HCT116 (cell line): ENCODE results near the gene AMZ1. TPM values are rescaled to one million over a fixed set of nuclear protein-coding genes. Genes with fewer than 3 reads are reported as not detected.

Experiments used
- ATAC-seq: fragments of 200-7000 bp; cut with Tn5 transposase; 2 replicates; pipeline ENCODE4 v1.9.1; 2020; ENCODE audit warnings: mild to moderate bottlenecking, moderate library complexity
- BruUV-seq: library from RNA; stranded (reverse); fragments of 400-500 nt; replicated peaks from 2 replicates; lab custom pipeline; 2021; lab: Mats Ljungman, UMichigan
- CTCF ChIA-PET: fragments of 300-600 bp; sonication (Branson Sonifier 250); formaldehyde crosslinking; loops from one replicate; lab custom pipeline; 2021; ENCODE audit warnings: antibody characterized with exemption; lab: Charles Lee
- POLR2A ChIA-PET: fragments of 300-600, 350-600 bp; sonication (Branson Sonifier 250); formaldehyde crosslinking; loops from one replicate; lab custom pipeline; 2021; ENCODE audit warnings: antibody characterized with exemption; lab: Charles Lee
- RAD21 ChIA-PET, 2 experiments: fragments of 300-600 bp; sonication (Branson Sonifier 250); formaldehyde crosslinking; loops; one replicate each; lab custom pipeline; 2023; ENCODE audit warnings: low total read pairs in 2 of 2; ENCODE audit not compliant: uncharacterized antibody in 2 of 2, unreplicated experiment in 2 of 2, low non-redundant PET in 1 of 2; lab: Charles Lee
- DNase-seq: peaks from one replicate; pipeline ENCODE4 v3.0.0-alpha.2; 2010; ENCODE audit warnings: low read depth, low spot score
- H2AFZ ChIP-seq: fragments of 200-600 bp; shearing (Covaris generic), sonication (generic); 2 replicates; pipeline ENCODE4 v1.6.1; 2017; ENCODE audit warnings: low read depth, mixed run types, mixed read lengths, antibody characterized with exemption, low read length; ENCODE audit not compliant: poor library complexity, severe bottlenecking
- H3K27ac ChIP-seq: 2 replicates; pipeline ENCODE4 v1.5.1; 2012; ENCODE audit warnings: low read depth, low read length
- H3K27me3 ChIP-seq: fragments of 200-600 bp; sonication (generic); 2 replicates; pipeline ENCODE4 v1.6.1; 2016; ENCODE audit warnings: mixed run types, low read length, mixed read lengths; ENCODE audit not compliant: insufficient read depth
- H3K36me3 ChIP-seq, 2 experiments: fragments of 200-500 bp in 1 of 2; fragments of 200-600 bp in 1 of 2; sonication (Bioruptor generic) in 1 of 2; sonication (generic) in 1 of 2; 2 replicates each; pipeline versions ENCODE4 v1.5.1 to v1.6.1; 2014 to 2016; ENCODE audit warnings: low read length in 2 of 2, inconsistent platforms in 1 of 2, mixed read lengths in 1 of 2, mixed run types in 1 of 2; ENCODE audit not compliant: insufficient read depth in 2 of 2, control insufficient read depth in 1 of 2
- H3K4me1 ChIP-seq, 2 experiments: fragments of 200-600 bp in 1 of 2; sonication (generic) in 1 of 2; 2 replicates each; pipeline versions ENCODE4 v1.5.1 to v1.6.1; 2012 to 2017; ENCODE audit warnings: low read length in 2 of 2, inconsistent platforms in 1 of 2, mild to moderate bottlenecking in 1 of 2, mixed read lengths in 1 of 2, mixed run types in 1 of 2, moderate library complexity in 1 of 2; ENCODE audit not compliant: insufficient read depth in 2 of 2, control insufficient read depth in 1 of 2
- H3K4me2 ChIP-seq: fragments of 200-600 bp; sonication (generic); 2 replicates; pipeline ENCODE4 v1.6.1; 2017; ENCODE audit warnings: mixed run types, low read length, mixed read lengths
- H3K4me3 ChIP-seq, 2 experiments: fragments of 200-600 bp in 1 of 2; sonication (generic) in 1 of 2; replicated peaks in 1 of 2; 2 replicates each; pipeline ENCODE4 v1.5.1; 2011 to 2016; ENCODE audit warnings: low read length in 2 of 2, control low read depth in 1 of 2, low read depth in 1 of 2, mild to moderate bottlenecking in 1 of 2, mixed read lengths in 1 of 2, mixed run types in 1 of 2
- H3K79me2 ChIP-seq: fragments of 200-600 bp; sonication (generic); 2 replicates; pipeline ENCODE4 v1.6.1; 2017; ENCODE audit warnings: mild to moderate bottlenecking, mixed run types, low read length, moderate library complexity, mixed read lengths; ENCODE audit not compliant: insufficient read depth
- H3K9ac ChIP-seq: fragments of 200-600 bp; sonication (generic); 2 replicates; pipeline ENCODE4 v1.6.1; 2016; ENCODE audit warnings: low read length, mixed read lengths
- H3K9me2 ChIP-seq: fragments of 200-600 bp; sonication (generic), shearing (Covaris generic); 2 replicates; pipeline ENCODE4 v1.6.1; 2017; ENCODE audit warnings: mixed run types, mild to moderate bottlenecking, moderate library complexity; ENCODE audit not compliant: insufficient read depth
- H3K9me3 ChIP-seq, 2 experiments: fragments of 200-500 bp in 1 of 2; fragments of 200-600 bp in 1 of 2; sonication (Bioruptor generic) in 1 of 2; sonication (generic) in 1 of 2; 2 replicates each; pipeline ENCODE4 v1.6.1; 2014 to 2017; ENCODE audit warnings: low read length in 2 of 2, mixed read lengths in 2 of 2, inconsistent platforms in 1 of 2, low read depth in 1 of 2, mild to moderate bottlenecking in 1 of 2, mixed run types in 1 of 2, moderate library complexity in 1 of 2; ENCODE audit not compliant: control insufficient read depth in 1 of 2, insufficient read depth in 1 of 2
- H4K20me1 ChIP-seq: fragments of 200-600 bp; sonication (generic), shearing (Covaris generic); 2 replicates; pipeline ENCODE4 v1.6.1; 2017; ENCODE audit warnings: mixed run types, mild to moderate bottlenecking, moderate library complexity; ENCODE audit not compliant: insufficient read depth
- CEBPB ChIP-seq: IDR thresholded peaks from 2 replicates; pipeline ENCODE4 v1.6.1; 2012; ENCODE audit warnings: low read depth
- ELF1 ChIP-seq: IDR thresholded peaks from 2 replicates; pipeline ENCODE4 v1.6.1; 2012; ENCODE audit warnings: low read depth, borderline replicate concordance
- EZH2 ChIP-seq: fragments of 200-600 bp; sonication (generic); IDR thresholded peaks from 2 replicates; pipeline ENCODE4 v1.6.1; 2017; ENCODE audit warnings: antibody characterized with exemption, mixed run types
- EZH2phosphoT487 ChIP-seq: fragments of 200-600 bp; IDR thresholded peaks from 2 replicates; pipeline ENCODE4 v1.6.1; 2018; ENCODE audit warnings: antibody characterized with exemption, borderline replicate concordance
- JUND ChIP-seq: IDR thresholded peaks from 2 replicates; pipeline ENCODE4 v1.6.1; 2012
- POLR2A ChIP-seq: IDR thresholded peaks from 2 replicates; pipeline ENCODE4 v1.7.0; 2011; ENCODE audit warnings: borderline replicate concordance; ENCODE audit not compliant: insufficient read depth, insufficient read length; ENCODE audit errors: extremely low read depth
- POLR2AphosphoS5 ChIP-seq: IDR thresholded peaks from 2 replicates; pipeline ENCODE4 v1.6.1; 2011; ENCODE audit warnings: mild to moderate bottlenecking, low read depth, low read length, moderate library complexity
- RAD21 ChIP-seq: IDR thresholded peaks from 2 replicates; pipeline ENCODE4 v1.6.1; 2012; ENCODE audit warnings: low read depth, mild to moderate bottlenecking
- SIN3A ChIP-seq: IDR thresholded peaks from 2 replicates; pipeline ENCODE4 v1.6.1; 2012; ENCODE audit warnings: low read depth
- SP1 ChIP-seq: IDR thresholded peaks from 2 replicates; pipeline ENCODE4 v1.6.1; 2012; ENCODE audit warnings: low read depth
- SRF ChIP-seq: IDR thresholded peaks from 2 replicates; pipeline ENCODE4 v1.6.1; 2012; ENCODE audit warnings: low read depth
- TCF7L2 ChIP-seq: IDR thresholded peaks from 2 replicates; pipeline ENCODE4 v1.7.0; 2011; ENCODE audit warnings: borderline replicate concordance, inconsistent platforms; ENCODE audit not compliant: insufficient read depth, insufficient read length; ENCODE audit errors: extremely low read depth
- ZFX ChIP-seq: fragments of 450-650 bp; IDR thresholded peaks from 2 replicates; pipeline ENCODE4 v1.6.1; 2017
- ZNF274 ChIP-seq: fragments of 200-500 bp; sonication (Bioruptor generic); IDR thresholded peaks from 2 replicates; pipeline ENCODE4 v1.6.1; 2014; ENCODE audit warnings: mild to moderate bottlenecking, low read depth, low read length, inconsistent platforms
- intact Hi-C: fragments of 100-400 bp; cut with micrococcal nuclease; formaldehyde crosslinking; loops from 2 replicates; pipeline ENCODE4 v1.10.0; 2022
- total RNA-seq: library from RNA; stranded (reverse); gene quantifications from one replicate; pipeline ENCODE4 v1.2.1, GENCODE V29; 2021; ENCODE audit not compliant: unreplicated experiment
- TF ChIP-seq, protein P1 (sequence below): IDR thresholded peaks from 2 replicates; pipeline ENCODE4 v1.6.1; 2011; ENCODE audit warnings: mild to moderate bottlenecking, low read length, moderate library complexity; ENCODE audit not compliant: insufficient replicate concordance; ENCODE audit errors: extremely low read depth
- TF ChIP-seq, protein P2 (sequence below): IDR thresholded peaks from 2 replicates; pipeline ENCODE4 v1.6.1; 2012
- TF ChIP-seq, protein P3 (sequence below): IDR thresholded peaks from 2 replicates; pipeline ENCODE4 v1.6.1; 2012
- TF ChIP-seq, protein P4 (sequence below): IDR thresholded peaks from 2 replicates; pipeline ENCODE4 v1.6.1; 2012; ENCODE audit warnings: low read depth

Gene AMZ1
- total RNA-seq, 1 experiment from 2014 or later = not detected

DNA sequence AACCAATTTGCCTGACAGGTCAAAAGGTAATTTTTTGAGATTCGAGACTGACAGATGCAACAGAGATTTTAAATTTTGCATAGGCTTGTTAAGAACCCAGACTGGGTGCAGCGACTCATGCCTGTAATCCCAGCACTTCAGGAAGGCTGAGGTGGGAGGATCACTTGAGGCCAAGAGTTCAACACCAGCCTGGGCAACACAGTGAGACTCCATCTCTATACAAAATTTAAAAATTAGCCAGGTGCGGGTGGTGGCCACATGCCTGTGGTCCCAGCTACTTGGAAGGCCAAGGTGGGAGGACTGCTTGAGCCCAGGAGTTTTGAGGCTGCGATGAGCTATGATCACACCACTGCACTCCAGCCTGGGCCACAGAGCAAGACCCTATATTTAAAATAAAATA, 34.6 kb downstream of the AMZ1 start:
- H3K9ac ChIP-seq = no peak overlapping the region
- no peak for TF ChIP-seq TCF7L2
- TF ChIP-seq, protein P1, sequence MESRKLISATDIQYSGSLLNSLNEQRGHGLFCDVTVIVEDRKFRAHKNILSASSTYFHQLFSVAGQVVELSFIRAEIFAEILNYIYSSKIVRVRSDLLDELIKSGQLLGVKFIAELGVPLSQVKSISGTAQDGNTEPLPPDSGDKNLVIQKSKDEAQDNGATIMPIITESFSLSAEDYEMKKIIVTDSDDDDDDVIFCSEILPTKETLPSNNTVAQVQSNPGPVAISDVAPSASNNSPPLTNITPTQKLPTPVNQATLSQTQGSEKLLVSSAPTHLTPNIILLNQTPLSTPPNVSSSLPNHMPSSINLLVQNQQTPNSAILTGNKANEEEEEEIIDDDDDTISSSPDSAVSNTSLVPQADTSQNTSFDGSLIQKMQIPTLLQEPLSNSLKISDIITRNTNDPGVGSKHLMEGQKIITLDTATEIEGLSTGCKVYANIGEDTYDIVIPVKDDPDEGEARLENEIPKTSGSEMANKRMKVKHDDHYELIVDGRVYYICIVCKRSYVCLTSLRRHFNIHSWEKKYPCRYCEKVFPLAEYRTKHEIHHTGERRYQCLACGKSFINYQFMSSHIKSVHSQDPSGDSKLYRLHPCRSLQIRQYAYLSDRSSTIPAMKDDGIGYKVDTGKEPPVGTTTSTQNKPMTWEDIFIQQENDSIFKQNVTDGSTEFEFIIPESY = no peak
- TF ChIP-seq EZH2phosphoT487 = no peak
- TF ChIP-seq, protein P2, sequence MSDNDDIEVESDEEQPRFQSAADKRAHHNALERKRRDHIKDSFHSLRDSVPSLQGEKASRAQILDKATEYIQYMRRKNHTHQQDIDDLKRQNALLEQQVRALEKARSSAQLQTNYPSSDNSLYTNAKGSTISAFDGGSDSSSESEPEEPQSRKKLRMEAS = no peak
- TF ChIP-seq SRF = no peak
- TF ChIP-seq JUND = no peak
- TF ChIP-seq SIN3A = no peak
- TF ChIP-seq SP1 = no peak
- TF ChIP-seq RAD21 = no peak
- TF ChIP-seq, protein P3, sequence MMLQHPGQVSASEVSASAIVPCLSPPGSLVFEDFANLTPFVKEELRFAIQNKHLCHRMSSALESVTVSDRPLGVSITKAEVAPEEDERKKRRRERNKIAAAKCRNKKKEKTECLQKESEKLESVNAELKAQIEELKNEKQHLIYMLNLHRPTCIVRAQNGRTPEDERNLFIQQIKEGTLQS = no peak
- TF ChIP-seq ZFX = no peak
- TF ChIP-seq POLR2A = no peak
- no peak for TF ChIP-seq EZH2
- TF ChIP-seq ZNF274 = no peak
- TF ChIP-seq CEBPB = no peak
- no peak for TF ChIP-seq POLR2AphosphoS5
- TF ChIP-seq, protein P4, sequence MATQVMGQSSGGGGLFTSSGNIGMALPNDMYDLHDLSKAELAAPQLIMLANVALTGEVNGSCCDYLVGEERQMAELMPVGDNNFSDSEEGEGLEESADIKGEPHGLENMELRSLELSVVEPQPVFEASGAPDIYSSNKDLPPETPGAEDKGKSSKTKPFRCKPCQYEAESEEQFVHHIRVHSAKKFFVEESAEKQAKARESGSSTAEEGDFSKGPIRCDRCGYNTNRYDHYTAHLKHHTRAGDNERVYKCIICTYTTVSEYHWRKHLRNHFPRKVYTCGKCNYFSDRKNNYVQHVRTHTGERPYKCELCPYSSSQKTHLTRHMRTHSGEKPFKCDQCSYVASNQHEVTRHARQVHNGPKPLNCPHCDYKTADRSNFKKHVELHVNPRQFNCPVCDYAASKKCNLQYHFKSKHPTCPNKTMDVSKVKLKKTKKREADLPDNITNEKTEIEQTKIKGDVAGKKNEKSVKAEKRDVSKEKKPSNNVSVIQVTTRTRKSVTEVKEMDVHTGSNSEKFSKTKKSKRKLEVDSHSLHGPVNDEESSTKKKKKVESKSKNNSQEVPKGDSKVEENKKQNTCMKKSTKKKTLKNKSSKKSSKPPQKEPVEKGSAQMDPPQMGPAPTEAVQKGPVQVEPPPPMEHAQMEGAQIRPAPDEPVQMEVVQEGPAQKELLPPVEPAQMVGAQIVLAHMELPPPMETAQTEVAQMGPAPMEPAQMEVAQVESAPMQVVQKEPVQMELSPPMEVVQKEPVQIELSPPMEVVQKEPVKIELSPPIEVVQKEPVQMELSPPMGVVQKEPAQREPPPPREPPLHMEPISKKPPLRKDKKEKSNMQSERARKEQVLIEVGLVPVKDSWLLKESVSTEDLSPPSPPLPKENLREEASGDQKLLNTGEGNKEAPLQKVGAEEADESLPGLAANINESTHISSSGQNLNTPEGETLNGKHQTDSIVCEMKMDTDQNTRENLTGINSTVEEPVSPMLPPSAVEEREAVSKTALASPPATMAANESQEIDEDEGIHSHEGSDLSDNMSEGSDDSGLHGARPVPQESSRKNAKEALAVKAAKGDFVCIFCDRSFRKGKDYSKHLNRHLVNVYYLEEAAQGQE = no peak
- TF ChIP-seq ELF1 = no peak
- H3K9me3 ChIP-seq = no peaks in the 10 kb centered on the region
- H3K4me3 ChIP-seq = no peak overlapping the region
- no TSS peak for BruUV-seq
- H3K4me2 ChIP-seq = no peak overlapping the region
- H4K20me1 ChIP-seq = no peaks in the 10 kb centered on the region
- DNase-seq (no peak), ATAC-seq (no peak)
- ChIA-PET POLR2A (no interaction called here), RAD21 (no interaction called here), CTCF (no interaction called here)
- H3K36me3 ChIP-seq = no peaks in the 10 kb centered on the region
- no peaks in the 10 kb centered on the region for H3K79me2 ChIP-seq
- H3K4me1 ChIP-seq = peaks cover 11 to 14% of the 10 kb centered on the region in 2 experiments
- H3K27ac ChIP-seq = no peak overlapping the region
- no peaks in the 10 kb centered on the region for H3K27me3 ChIP-seq
- no peak overlapping the region for H2AFZ ChIP-seq
- intact Hi-C loops = loop anchor here (5.0 kb wide), 1 partner anchor 100 kb away; no protein-coding TSS in a partner anchor
- no peaks in the 10 kb centered on the region for H3K9me2 ChIP-seq
